ENCODE data around the gene SLC16A2.

The SLC16A2 gene

GRCh38 chrX:74421036-74421739 lies at the start of gene SLC16A2:
Gene SLC16A2 (plus strand): TSS chrX:74421493. CDS start chrX:74421638, 145 bp downstream.
- DNase-seq, result peak; percentile 5 to 31

GRCh38 chrX:74372272-74372671 lies 49.0 kb upstream of the SLC16A2 start:
- no peak for DNase-seq

GRCh38 chrX:74377282-74377681 lies 44.0 kb upstream of the SLC16A2 start:
- no peak for DNase-seq

GRCh38 chrX:74382613-74383012 lies 38.7 kb upstream of the SLC16A2 start:
- peak; percentile 1 to 34 for DNase-seq

- DNase-seq, result peak in 1 of 2 experiments; percentile 4
Measured at GRCh38 chrX:74383611-74384010, 37.7 kb upstream of the SLC16A2 start.

- no peak for DNase-seq
Measured at GRCh38 chrX:74389016-74389722, 32.1 kb upstream of the SLC16A2 start.

- no peak for DNase-seq
Measured at GRCh38 chrX:74395556-74395955, 25.7 kb upstream of the SLC16A2 start.

- DNase-seq, result no peak
Measured at GRCh38 chrX:74405973-74406489, 15.3 kb upstream of the SLC16A2 start.

- DNase-seq, result no peak
Measured at GRCh38 chrX:74408304-74408703, 13.0 kb upstream of the SLC16A2 start.

GRCh38 chrX:74419864-74420195 lies 1.5 kb upstream of the SLC16A2 start:
- DNase-seq, result no peak

GRCh38 chrX:74420196-74421035 lies 877 bp upstream of the SLC16A2 start:
- peak in 1 of 2 experiments; percentile 18 for DNase-seq

- DNase-seq, result no peak
Measured at GRCh38 chrX:74421740-74422352, 553 bp downstream of the SLC16A2 start.

- DNase-seq, result no peak
Measured at GRCh38 chrX:74422576-74423288, 1.4 kb downstream of the SLC16A2 start.

GRCh38 chrX:74423289-74423998 lies 2.2 kb downstream of the SLC16A2 start:
- no peak for DNase-seq

GRCh38 chrX:74426071-74426470 lies 4.8 kb downstream of the SLC16A2 start:
- no peak for DNase-seq

- DNase-seq, result no peak
Measured at GRCh38 chrX:74426615-74427014, 5.3 kb downstream of the SLC16A2 start.

- DNase-seq, result no peak
Measured at GRCh38 chrX:74431797-74432196, 10.5 kb downstream of the SLC16A2 start.

- DNase-seq, result no peak
Measured at GRCh38 chrX:74434336-74434735, 13.0 kb downstream of the SLC16A2 start.

- no peak for DNase-seq
Measured at GRCh38 chrX:74437530-74437929, 16.2 kb downstream of the SLC16A2 start.

- DNase-seq, result no peak
Measured at GRCh38 chrX:74438764-74439163, 17.5 kb downstream of the SLC16A2 start.

GRCh38 chrX:74445099-74445498 lies 23.8 kb downstream of the SLC16A2 start:
- DNase-seq, result no peak

GRCh38 chrX:74446876-74447275 lies 25.6 kb downstream of the SLC16A2 start:
- DNase-seq, result no peak

Data from SW 1271 (cell line).